Right kidney (tissue), 9 donors: ENCODE data around the gene PPP4R3B.

Experiments
- DNase-seq: peaks from one replicate; pipeline ENCODE4 v3.0.0-alpha.2; 2016
- long read RNA-seq, 8 donors: transcript quantifications; one replicate each; lab custom pipeline, GENCODE V29; 2026

Gene PPP4R3B
- long read RNA-seq, donor 1, full-length matches to known transcripts, result 2 of 14 reads
- long read RNA-seq, donor 1, partial matches to known transcripts, result 12 of 14 reads
- long read RNA-seq, donor 1, other reads (novel, unspliced or antisense), result 0 of 14 reads
- long read RNA-seq, donor 2, full-length matches to known transcripts, result 1 of 6 reads
- long read RNA-seq, donor 2, partial matches to known transcripts, result 5 of 6 reads
- long read RNA-seq, donor 2, other reads (novel, unspliced or antisense), result 0 of 6 reads
- long read RNA-seq, donor 3, result 0 reads
- long read RNA-seq, donor 4, full-length matches to known transcripts, result 2 of 17 reads
- long read RNA-seq, donor 4, partial matches to known transcripts, result 15 of 17 reads
- long read RNA-seq, donor 4, other reads (novel, unspliced or antisense), result 0 of 17 reads
- long read RNA-seq, donor 5, full-length matches to known transcripts, result 5 of 13 reads
- long read RNA-seq, donor 5, partial matches to known transcripts, result 8 of 13 reads
- long read RNA-seq, donor 5, other reads (novel, unspliced or antisense), result 0 of 13 reads
- long read RNA-seq, donor 6, full-length matches to known transcripts, result 1 of 1 reads
- long read RNA-seq, donor 6, partial matches to known transcripts, result 0 of 1 reads
- long read RNA-seq, donor 6, other reads (novel, unspliced or antisense), result 0 of 1 reads
- long read RNA-seq, donor 7, full-length matches to known transcripts, result 2 of 13 reads
- long read RNA-seq, donor 7, partial matches to known transcripts, result 11 of 13 reads
- long read RNA-seq, donor 7, other reads (novel, unspliced or antisense), result 0 of 13 reads
- long read RNA-seq, donor 8, full-length matches to known transcripts, result 5 of 10 reads
- long read RNA-seq, donor 8, partial matches to known transcripts, result 5 of 10 reads
- long read RNA-seq, donor 8, other reads (novel, unspliced or antisense), result 0 of 10 reads

GRCh38 chr2:55617175-55618024 lies at the start of gene PPP4R3B:
PPP4R3B (minus strand) TSS chr2:55617622; CDS start chr2:55617285, 337 bp downstream.
- DNase-seq, result peak; percentile 91

- no peak for DNase-seq
Measured at GRCh38 chr2:55653255-55653654, 35.8 kb upstream of the PPP4R3B start.

GRCh38 chr2:55649211-55649610 lies 31.8 kb upstream of the PPP4R3B start:
- DNase-seq, result no peak

- DNase-seq, result no peak
Measured at GRCh38 chr2:55636831-55637230, 19.4 kb upstream of the PPP4R3B start.

- no peak for DNase-seq
Measured at GRCh38 chr2:55628931-55629330, 11.5 kb upstream of the PPP4R3B start.

GRCh38 chr2:55627915-55628314 lies 10.5 kb upstream of the PPP4R3B start:
- no peak for DNase-seq

GRCh38 chr2:55621802-55622201 lies 4.4 kb upstream of the PPP4R3B start:
- DNase-seq, result no peak

GRCh38 chr2:55620123-55620779 lies 2.8 kb upstream of the PPP4R3B start:
- no peak for DNase-seq

- peak; percentile 74 for DNase-seq
Measured at GRCh38 chr2:55618275-55619055, 1.0 kb upstream of the PPP4R3B start.

- no peak for DNase-seq
Measured at GRCh38 chr2:55618025-55618274, 528 bp upstream of the PPP4R3B start.

GRCh38 chr2:55616551-55617174 lies 759 bp downstream of the PPP4R3B start:
- peak; percentile 68 for DNase-seq

GRCh38 chr2:55611997-55612396 lies 5.4 kb downstream of the PPP4R3B start:
- DNase-seq, result no peak

- no peak for DNase-seq
Measured at GRCh38 chr2:55610954-55611743, 6.3 kb downstream of the PPP4R3B start.

- no peak for DNase-seq
Measured at GRCh38 chr2:55609938-55610578, 7.4 kb downstream of the PPP4R3B start.

- DNase-seq, result no peak
Measured at GRCh38 chr2:55609193-55609794, 8.1 kb downstream of the PPP4R3B start.

- no peak for DNase-seq
Measured at GRCh38 chr2:55607717-55608116, 9.7 kb downstream of the PPP4R3B start.

GRCh38 chr2:55604027-55604565 lies 13.3 kb downstream of the PPP4R3B start:
- DNase-seq, result no peak

- DNase-seq, result no peak
Measured at GRCh38 chr2:55601849-55602248, 15.6 kb downstream of the PPP4R3B start.
